Stimulated activated CD8-positive, alpha-beta memory T cell treated with anti-CD3 and anti-CD28 coated beads, Interleukin-4, amount 100 ng/mL, for 4 hours (primary cell): Measurements from ENCODE around the gene DPEP1.

Source experiments
- DNase-seq, 2 donors: peaks; one replicate each; pipeline ENCODE4 v3.0.0-alpha.2; 2020; ENCODE audit warnings: low read depth in 2 of 2, low spot score in 1 of 2

DPEP1 gene

GRCh38 chr16:89598199-89598598 is 15.2 kb upstream of the DPEP1 start:
- DNase-seq: no peak

- no peak for DNase-seq
Measured at GRCh38 chr16:89599451-89599858, 14.0 kb upstream of the DPEP1 start.

- no peak for DNase-seq
Measured at GRCh38 chr16:89599902-89600301, 13.5 kb upstream of the DPEP1 start.

- DNase-seq: no peak
Measured at GRCh38 chr16:89600427-89600826, 13.0 kb upstream of the DPEP1 start.

- no peak for DNase-seq
Measured at GRCh38 chr16:89600956-89601355, 12.5 kb upstream of the DPEP1 start.

- no peak for DNase-seq
Measured at GRCh38 chr16:89601906-89602272, 11.6 kb upstream of the DPEP1 start.

GRCh38 chr16:89602273-89602951 is 11.0 kb upstream of the DPEP1 start:
- peak; percentile 36 to 69 for DNase-seq

- no peak for DNase-seq
Measured at GRCh38 chr16:89602952-89603590, 10.4 kb upstream of the DPEP1 start.

- DNase-seq: no peak
Measured at GRCh38 chr16:89604764-89605163, 8.7 kb upstream of the DPEP1 start.

- DNase-seq: no peak
Measured at GRCh38 chr16:89605186-89605970, 8.1 kb upstream of the DPEP1 start.

GRCh38 chr16:89606006-89606405 is 7.4 kb upstream of the DPEP1 start:
- no peak for DNase-seq

- DNase-seq: no peak
Measured at GRCh38 chr16:89607453-89607852, 6.0 kb upstream of the DPEP1 start.

- no peak for DNase-seq
Measured at GRCh38 chr16:89607937-89608740, 5.3 kb upstream of the DPEP1 start.

- no peak for DNase-seq
Measured at GRCh38 chr16:89610108-89610453, 3.4 kb upstream of the DPEP1 start.

- DNase-seq: no peak
Measured at GRCh38 chr16:89612415-89613166, 851 bp upstream of the DPEP1 start.

GRCh38 chr16:89613954-89614459 is 565 bp downstream of the DPEP1 start:
- no peak for DNase-seq

- DNase-seq: no peak
Measured at GRCh38 chr16:89615176-89615575, 1.7 kb downstream of the DPEP1 start.

- no peak for DNase-seq
Measured at GRCh38 chr16:89615596-89616090, 2.2 kb downstream of the DPEP1 start.

GRCh38 chr16:89616623-89617022 is 3.2 kb downstream of the DPEP1 start:
- no peak for DNase-seq

GRCh38 chr16:89617036-89617435 is 3.6 kb downstream of the DPEP1 start:
- no peak for DNase-seq
